Measurements from ENCODE around the gene SSBP4.

Gene SSBP4

DNA sequence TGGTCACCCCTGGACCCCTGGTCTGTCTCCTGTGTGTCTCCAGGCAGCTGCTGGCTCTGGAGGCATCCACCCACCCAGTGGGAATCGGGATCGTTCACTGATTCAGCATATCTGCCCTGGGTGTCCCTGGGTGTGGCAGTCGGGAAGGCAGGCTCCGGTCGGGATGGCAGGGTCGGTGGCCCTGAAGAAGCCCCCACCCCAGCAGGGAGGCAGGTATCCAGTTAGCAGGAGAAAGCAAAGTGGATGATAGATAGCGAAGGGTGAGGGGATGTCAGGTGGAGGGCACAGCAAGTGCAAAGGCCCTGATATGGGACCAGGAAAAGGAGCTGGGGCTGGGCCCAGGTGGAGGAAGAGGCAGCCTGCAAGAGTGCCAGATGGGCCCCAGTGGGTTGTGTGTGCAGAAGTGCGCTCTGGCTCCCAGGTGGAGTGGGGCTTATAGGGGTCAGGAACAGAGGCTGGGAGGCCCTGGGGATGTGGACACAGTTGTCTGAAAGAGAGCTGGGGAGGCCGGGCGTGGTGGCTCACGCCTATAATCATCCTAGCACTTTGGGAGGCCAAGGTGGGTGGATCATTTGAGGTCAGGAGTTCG is 2.3 kb downstream of the SSBP4 start:
- no peak for DNase-seq (ENCODE audit: low read depth)

DNA sequence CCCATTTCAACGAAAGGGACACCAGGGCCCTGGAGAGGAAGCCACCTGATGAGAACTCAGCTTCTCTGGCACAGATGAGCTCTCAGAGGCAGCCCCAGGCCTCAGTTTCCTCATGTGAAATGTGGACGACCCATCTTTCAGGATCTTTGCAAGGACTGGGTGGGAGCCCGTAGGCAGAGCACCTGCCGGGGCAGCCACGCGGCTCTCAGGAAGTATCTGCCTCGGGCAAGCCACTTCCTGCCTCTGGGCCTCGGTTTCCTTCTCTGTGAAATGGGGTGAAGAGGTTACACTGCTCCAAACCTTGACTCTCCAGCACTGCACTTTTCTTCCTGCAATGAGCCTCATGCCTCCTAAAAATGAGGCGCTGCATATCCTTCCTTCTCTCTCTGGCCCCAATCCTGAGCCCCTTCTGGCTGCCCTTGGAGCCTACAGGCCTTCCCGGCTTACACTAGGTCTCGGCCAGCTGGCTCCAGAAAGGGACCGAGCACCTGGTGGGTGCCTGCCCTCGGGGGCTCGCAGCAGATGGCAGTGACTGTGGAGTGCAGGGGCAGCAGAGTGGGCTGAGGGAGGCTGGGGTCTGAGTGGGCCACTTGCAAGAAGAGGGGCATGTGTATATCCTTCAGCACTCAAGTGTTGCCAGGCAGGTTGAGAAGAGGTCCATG is 3.5 kb downstream of the SSBP4 start:
- DNase-seq (ENCODE audit: low read depth), result no peak

DNA sequence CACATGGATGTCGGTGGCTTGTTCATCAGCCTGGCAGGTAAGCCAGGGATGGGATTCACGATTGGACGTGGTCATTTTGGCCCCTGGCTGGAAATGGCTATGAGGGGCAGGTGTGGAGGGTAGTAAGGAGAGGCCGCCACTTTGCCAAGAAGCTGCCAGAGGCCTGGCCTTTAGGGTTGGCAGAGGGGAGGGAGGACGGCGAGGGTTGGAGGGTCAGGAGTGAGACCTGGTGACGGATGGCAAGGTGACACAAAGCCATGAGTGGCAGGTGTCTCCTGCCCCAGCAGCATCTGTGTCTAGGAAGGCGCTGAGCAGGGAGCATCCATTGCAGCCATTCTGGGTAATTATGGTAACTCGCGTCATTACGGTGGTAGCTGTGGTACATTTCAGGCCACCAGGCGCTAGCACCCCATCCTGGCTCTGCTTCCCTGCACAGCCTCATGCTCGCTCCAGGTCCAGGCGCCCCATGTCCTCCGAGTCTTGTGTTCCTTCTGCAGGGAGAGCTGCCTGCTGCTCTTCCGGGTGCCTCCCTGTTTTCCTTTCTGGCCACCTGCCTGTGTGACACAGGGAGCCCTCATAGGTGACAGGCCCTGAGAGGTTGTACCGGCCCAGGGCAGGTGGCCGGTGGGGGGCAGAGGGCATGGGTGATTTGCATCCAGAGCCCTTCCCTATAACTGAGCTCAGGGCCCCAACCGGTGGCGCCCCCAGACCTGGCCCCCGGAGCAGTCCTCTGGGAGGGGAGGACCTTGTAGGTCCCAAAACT is 4.2 kb downstream of the SSBP4 start:
- DNase-seq (ENCODE audit: low read depth), result no peak

DNA sequence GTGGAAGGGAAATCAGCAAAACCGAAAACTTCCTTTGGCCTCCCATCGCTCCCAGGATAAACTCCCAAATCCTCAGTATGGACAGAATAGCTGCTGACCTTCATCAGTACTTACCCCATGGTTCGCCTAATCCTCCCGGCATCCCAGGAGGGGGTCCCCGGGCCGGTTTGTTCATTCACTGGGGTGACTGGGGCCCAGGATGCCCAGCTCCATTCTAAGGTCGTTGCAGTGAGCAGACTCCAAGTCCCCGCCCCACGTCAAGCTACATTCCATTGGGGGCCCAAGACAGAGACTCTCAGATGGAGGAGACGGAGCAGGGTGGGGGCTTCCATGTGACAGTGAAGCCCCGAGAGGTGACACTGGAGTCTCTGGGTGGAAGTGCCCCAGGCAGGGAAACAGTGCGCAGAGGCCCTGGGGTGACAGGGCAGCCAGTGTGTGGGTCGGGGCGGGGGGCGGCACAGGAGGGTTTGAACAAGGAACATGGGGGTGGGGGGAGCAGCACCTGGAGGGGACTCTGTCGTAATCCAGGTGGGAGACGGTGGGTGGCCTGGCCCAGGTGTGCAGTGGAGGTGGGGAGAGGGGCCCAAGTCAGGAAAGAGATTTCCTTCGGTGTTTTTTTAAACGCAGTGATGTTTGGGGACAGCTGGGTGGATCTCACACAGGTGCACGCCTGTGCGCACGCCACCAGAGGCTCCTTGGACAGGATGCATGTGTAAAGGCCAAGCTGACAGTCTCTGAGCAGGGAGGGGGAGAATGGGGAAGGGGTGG is 5.1 kb downstream of the SSBP4 start:
- DNase-seq (ENCODE audit: low read depth), result no peak

DNA sequence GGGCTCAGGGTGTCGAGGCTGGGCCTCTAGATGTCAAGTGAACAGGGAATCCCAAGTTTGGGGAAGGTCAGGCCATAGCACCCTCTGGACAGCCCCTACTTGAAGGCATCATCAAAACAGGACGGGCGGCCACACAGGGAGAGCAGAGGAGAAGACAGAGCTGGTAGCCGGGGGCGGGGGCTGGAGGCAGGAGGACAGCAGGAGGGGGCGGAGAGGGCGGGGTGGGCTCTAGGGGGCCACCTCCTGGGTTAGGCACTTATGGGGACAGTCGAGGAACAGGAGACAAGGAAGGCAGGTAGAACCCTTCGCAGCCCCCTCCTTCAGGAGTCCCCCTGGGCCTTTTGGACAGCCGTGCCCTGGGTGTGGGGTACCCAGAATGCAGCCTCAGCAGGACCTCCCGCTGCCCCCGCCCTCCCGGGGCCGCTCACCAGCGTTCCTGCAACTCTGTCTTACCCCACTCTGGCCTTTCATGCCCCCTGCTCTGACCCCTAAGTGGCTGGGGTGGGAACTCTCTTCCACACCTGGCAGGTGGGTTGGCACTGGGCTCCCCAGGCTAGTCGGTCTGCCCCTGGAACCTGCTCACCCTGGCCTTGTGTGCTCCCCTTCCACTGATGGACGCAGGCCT is 5.8 kb downstream of the SSBP4 start:
- no peak for DNase-seq (ENCODE audit: low read depth)

DNA sequence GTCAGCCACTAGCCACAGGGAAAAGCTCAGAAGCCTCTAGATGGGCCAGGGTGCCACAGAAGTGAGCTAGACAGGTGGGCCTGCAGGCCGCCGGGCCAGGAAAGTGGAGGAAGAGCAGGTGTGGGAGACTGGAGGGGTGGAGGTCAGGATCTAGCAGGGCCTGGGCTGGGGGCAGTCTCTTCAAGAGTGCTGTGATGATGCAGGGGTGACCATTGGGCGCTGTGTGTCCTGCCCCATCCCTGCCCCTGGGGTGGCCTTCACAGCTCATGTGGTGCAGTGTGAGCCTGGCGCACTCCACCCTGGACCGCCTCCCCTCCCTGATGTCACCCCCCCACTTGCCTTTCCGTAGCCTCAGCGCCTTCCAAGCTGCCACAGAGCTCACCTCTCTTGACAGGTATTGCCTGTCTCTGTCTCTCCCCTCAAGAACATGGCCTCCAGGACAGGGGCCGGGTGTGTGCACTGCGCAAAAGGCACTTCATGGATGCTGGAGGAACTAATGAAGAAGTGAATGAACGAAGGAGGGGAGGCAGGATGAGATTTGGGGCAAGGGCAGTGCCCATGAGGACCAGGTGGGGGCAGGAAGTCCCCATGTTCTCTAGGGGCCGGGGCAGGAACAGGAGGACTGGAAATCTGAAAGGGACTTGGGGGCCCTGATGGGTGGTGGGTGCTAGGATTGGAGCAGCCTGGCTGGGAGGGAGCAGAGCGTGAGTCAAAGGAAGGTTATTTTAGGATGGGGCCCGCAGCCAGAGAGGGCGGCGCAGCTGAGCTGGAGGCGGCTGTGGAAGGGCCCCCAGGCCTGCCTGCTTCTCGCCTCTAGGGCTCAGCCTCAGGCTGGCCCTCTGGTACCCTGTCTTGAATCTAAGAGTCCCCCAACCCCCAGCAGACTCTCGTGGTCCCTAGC is 6.6 kb downstream of the SSBP4 start:
- DNase-seq (ENCODE audit: low read depth), result no peak

DNA sequence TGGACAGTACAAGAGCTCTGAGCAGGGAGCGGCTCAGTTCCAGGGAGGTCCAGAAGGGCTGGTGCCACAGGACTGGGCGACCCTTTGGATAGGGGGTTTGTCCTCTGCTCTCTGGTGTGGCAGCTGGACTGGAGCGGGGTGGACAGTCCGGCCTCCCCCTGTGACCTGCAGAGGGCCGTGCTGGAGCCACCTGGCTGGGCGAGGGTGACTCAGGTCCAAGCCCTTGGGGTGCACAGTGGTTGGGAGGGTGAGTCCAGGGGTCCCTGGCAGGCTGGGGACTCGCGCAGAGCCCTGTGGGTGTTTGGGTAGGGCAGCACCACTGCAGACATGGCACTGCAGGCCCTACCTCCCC is 7.2 kb downstream of the SSBP4 start:
- no peak for DNase-seq (ENCODE audit: low read depth)

DNA sequence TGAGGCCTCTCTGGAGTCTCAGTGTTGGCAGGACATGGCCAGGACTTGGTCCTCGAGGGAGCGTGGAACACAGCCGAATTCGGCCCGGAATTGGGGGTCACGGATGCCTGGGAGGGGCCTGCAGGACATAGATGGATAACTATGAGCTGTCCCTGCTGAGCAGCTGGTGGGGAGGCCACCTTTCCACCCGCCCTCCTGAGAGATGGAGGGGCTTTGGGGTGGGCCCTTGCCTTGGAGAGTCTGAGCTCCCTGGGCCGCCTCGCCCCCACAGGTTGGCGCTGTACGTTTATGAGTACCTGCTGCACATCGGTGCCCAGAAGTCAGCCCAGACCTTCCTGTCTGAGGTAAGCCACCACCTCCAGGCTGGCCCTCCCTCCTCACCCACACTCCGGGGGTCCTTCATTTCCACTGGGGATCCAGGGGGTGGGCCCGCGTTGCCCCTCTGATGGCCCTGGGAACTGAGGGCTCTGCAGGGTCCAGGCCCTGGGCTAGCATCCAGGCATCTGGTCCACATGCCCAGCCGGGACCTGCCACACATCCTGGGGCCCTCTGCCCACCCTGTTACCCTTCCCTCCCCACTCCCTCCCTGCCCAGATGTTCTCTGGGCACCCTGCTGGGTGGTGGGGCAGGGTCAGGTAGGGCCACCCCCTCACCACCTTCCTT is 8.0 kb downstream of the SSBP4 start:
- DNase-seq (ENCODE audit: low read depth), result no peak

DNA sequence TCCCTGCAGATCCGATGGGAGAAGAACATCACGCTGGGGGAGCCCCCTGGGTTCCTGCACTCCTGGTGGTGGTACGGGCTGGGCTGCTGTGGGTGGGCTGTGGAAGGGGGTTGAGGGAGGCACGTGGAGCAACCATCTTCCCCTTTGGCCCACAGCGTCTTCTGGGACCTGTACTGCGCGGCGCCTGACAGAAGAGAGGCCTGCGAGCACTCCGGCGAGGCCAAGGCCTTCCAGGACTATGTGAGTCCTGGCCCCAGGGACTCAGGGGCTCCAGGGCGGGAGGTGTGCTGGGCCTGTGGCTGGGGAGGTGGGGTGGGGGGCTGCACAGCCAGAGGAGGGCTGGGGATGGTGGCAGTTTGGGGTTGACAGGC is 8.5 kb downstream of the SSBP4 start:
- DNase-seq (ENCODE audit: low read depth), result no peak

DNA sequence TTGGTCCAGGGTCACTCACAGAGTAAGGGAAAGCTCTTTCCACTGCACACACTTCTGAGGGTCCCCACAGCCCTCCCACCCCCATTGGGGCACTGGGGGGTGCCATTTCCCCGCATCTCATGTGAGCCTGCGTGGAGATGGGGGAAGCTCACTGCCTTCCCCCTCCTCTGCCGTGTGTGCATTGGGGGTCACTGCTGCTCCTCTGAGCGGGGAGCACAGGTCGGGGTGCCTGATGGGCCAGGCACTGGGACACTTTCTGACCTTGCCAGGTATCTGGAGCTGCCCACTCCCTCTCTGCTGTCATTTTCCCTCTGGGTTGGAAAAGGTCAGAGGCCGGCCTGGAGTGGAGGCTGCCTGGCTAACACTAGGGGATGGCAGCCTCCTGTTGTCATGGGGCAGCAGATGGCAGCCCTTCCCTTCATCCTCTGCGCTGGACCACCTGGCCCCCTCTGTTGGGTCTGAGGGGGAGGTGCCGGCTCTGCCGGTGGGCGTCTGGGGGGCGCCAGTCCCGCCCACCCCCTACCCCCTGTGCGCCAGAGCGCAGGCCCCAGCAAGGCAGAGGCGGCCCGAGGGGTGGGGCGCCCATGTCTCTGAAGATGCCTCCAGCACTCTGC is 9.1 kb downstream of the SSBP4 start:
- DNase-seq (ENCODE audit: low read depth), result no peak

DNA sequence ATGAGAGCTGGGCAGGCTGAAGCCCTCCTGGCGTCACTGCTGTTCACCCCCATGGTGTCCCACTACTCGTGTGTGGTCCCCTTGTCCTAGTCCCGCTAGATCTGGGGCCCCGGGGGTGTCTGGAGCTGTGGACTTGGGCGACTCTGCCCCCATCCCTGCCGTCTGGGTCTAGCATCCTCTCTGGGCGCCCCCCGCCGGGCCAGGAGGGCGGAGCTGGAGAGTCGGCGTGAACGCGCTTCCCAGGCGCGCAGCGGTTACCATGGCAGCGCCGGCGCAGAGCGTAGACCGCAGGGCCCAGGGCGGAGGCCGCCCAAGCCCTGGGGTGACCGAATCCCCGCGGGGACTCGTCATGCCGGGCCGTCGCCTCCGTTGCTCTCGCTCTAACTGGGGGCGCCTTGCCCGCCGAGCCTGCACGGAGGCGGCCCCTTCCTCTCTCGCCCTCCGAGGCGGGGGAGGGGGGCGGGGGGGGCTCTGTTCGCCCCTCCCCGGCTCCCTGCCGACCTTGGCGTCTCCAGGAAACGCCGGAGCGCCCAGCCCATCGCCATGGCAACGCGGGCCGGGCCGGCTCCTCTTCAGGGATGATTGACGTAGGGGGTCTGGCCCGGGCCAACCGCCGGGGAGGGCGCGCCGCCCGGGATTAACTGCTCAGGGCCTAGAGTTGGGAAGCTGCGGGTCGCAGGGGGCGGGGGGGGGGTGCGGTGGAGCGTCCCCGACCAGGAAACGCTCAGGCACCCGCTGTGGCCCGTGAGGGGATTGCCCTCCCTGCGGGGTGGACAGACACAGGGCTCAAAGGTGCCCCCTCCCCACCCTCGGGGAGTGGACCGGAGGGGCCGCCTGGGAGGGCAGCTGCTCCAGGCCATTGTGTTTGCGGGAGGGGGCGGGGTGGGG is 9.8 kb downstream of the SSBP4 start:
- DNase-seq (ENCODE audit: low read depth), result peak; percentile 58

DNA sequence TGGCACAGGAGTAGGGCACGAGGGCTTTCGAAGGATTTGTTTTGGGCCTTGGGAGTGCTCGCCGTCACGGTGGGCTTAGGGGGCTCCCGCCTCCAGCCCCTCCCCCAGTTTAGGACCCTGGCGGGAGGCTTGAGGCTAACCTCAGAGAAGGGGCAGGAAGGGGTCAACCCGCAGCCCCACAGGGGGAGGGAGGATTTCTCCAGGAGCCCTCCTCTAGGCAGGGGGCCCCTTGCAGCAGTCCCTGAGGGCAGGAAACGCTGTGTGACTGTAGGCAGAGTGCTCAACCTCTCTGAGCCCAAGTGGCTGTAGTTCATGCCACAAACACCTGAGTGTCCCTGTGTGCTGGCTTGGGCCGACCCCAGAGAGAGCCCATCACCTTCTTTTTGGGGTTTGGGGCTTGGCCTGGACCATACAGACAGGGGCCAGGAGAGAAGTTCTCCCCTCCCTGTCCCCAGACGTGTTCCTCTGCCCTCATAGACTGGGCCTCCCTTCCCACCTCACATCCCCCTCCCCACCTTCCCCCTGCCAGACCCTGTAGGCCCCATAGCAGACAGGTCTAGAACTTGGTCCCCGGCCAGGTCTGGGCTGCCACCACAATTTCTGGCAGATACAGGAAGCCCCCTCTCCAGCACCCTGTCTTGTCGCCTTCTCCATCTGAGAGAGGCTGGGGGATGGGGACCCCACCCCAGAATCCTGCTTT is 10.7 kb downstream of the SSBP4 start:
- DNase-seq (ENCODE audit: low read depth), result no peak

DNA sequence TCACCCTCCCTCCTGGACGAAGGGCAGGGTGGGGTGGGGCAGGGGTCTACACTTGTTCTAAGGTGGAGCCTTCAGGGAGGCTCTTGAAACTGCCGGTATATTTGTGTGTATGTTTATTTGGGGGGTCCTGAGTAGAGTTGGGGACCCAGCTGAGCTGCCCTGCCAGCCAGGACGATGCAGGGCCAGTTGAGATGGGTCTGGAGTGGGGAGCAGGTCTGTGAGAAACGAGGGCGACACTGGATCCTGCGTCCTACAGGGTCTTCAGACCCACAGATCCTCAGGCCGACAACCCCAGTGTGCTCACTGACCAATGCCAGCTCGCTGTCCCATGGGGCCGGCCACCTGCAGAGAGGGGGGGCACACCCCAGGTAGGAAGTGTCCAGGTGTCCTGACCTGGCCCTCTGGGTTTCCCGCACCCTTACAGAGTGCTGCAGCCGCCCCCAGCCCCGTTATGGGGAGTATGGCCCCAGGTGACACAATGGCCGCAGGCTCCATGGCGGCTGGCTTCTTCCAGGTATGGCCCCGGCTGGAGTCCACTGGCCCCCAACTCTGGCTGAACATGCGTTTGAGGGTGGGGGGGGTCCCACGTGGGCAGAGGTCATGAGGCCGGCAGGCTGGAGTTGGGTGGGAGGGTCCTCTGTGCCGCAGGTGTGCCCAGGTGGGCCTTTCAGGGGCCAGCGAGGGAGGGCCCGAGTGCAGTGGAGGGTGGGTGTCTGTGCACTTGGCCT is 11.4 kb downstream of the SSBP4 start:
- no peak for DNase-seq (ENCODE audit: low read depth)

DNA sequence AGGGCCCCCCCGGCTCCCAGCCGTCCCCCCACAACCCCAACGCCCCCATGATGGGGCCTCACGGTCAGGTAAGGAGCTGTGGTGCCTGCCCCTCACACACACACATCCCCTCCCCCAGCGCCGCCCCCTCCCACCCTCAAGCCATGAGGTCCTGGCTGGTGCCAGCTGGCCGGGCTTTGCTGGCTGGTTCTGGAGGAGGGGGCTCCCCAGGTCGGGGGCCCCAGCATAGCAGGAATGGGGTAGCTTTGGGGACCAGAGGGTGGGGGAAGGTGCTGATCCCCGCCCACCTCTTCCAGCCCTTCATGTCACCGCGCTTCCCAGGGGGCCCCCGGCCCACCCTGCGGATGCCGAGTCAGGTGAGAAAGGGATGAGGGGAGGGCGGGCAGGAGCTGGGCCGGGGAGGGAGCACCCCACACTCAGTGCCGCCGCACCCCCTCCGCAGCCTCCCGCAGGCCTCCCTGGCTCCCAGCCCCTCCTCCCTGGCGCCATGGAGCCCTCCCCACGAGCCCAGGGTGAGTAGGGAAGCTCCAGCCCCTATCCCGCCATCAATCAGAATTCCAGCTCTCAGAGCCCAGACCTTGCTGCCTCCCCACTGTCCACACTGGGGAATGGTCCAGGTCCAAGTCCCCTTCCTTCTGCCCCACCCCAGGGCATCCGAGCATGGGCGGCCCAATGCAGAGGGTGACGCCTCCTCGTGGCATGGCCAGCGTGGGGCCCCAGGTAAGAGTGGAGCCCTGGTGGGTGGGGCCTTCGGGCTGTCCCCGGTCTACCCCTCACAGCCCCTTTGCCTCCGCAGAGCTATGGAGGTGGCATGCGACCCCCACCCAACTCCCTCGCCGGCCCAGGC is 12.4 kb downstream of the SSBP4 start:
- no peak for DNase-seq (ENCODE audit: low read depth)

DNA sequence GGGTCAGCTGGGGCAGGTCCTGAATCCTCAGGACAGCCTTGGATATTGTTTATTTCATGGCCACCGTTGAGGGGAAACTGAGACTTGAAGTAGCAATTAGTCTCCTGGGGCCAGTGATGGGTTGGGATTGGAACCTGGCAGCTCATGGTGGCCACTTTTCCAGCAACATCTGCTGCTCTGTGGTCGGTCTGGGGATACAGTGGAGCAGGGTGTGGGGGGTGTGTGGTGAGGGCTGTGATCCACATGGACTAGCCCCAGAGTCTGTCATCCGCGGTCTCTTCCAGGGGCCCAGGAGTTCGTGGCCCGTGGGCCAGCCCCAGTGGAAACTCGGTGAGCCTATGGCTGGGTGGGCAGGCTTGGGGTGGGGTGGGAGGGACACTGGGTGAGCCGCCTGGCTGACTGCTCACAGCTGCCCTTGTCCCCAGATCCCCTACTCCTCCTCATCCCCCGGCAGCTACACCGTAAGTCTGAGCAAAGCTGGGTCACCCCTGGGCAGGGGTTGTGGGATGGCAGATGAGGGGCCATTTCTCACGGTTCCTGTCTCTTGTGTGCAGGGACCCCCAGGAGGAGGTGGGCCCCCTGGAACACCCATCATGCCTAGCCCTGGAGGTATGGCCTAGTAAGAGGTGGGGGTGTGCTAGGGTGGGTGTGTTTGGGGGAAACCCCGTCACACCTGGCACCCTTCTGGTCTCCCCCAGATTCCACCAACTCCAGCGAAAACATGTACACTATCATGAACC is 13.2 kb downstream of the SSBP4 start:
- DNase-seq (ENCODE audit: low read depth), result no peak

DNA sequence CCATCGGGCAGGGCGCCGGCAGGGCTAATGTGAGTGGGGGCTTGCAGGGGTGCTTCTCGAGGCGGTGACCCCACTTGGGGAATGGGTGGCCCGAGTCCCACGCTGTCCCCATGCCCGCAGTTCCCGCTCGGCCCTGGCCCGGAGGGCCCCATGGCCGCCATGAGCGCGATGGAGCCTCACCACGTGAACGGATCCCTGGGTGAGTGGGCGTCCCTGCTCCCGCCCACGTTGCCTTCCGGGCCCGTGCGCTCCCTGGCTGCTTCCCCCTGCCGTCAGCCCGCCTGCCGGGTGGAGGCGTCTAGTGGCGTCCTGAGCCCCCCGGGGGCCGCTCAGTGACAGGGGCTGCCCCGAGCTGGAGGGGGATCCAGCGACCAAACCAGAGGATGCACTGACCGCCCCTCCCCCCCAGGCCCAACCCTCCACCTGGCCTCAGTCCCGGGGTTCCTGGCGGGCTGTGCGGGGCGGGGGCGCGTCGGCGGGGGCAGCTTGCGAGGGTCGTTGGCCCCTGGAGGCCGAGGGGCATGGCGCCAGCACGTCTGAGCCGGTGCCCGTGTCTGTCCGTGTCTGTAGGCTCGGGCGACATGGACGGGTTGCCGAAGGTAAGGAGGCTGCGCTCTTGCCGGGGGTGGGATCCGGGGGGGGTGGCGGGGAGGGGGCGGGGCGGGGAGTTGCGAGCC is 14.0 kb downstream of the SSBP4 start:
- DNase-seq (ENCODE audit: low read depth), result peak; percentile 66
